Esophagus muscularis mucosa (tissue), 4 donors: Measurements from ENCODE around the gene PRDX5. TPM values are rescaled to one million over a fixed set of nuclear protein-coding genes. Genes with fewer than 3 reads are reported as not detected.

Source experiments
- DNase-seq: peaks from one replicate; pipeline ENCODE4 v3.0.0-alpha.2; 2017; ENCODE audit errors: extremely low spot score
- H3K27ac ChIP-seq, 4 donors: fragments of 200-600 bp; sonication (generic); replicated peaks in 1 of 4; 1 replicate in 3 of 4; 2 replicates in 1 of 4; pipeline ENCODE4 v1.5.1; 2016 to 2019; ENCODE audit warnings: mild to moderate bottlenecking in 1 of 4
- H3K27me3 ChIP-seq, 4 donors: fragments of 200-600 bp; sonication (generic); one replicate each; pipeline versions ENCODE4 v1.5.1 to v1.6.0; 2016 to 2019
- H3K36me3 ChIP-seq, 4 donors: fragments of 200-600 bp; sonication (generic); one replicate each; pipeline ENCODE4 v1.5.1; 2016 to 2019
- H3K4me1 ChIP-seq, 4 donors: fragments of 200-600 bp; sonication (generic); one replicate each; pipeline ENCODE4 v1.5.1; 2016 to 2019
- H3K4me3 ChIP-seq, 4 donors: fragments of 200-600 bp; sonication (generic); 1 replicate in 2 of 4; 2 replicates in 2 of 4; pipeline ENCODE4 v1.5.1; 2016 to 2019; ENCODE audit warnings: mild to moderate bottlenecking in 4 of 4, moderate library complexity in 1 of 4
- H3K9me3 ChIP-seq, 4 donors: fragments of 200-600 bp; sonication (generic); 1 replicate in 3 of 4; 2 replicates in 1 of 4; pipeline ENCODE4 v1.5.1; 2016 to 2019
- EP300 ChIP-seq: sonication (generic); formaldehyde crosslinking; IDR thresholded peaks from one replicate; pipeline ENCODE4 v1.6.1; 2017; ENCODE audit warnings: antibody characterized with exemption
- POLR2A ChIP-seq: fragments of 450-650 bp; IDR thresholded peaks from one replicate; pipeline ENCODE4 v1.6.1; 2017; ENCODE audit warnings: antibody characterized with exemption, moderate library complexity, mild to moderate bottlenecking, low read depth
- POLR2AphosphoS5 ChIP-seq, 2 donors: sonication (generic); formaldehyde crosslinking; IDR thresholded peaks; one replicate each; pipeline ENCODE4 v1.6.1; 2017; ENCODE audit warnings: antibody characterized with exemption in 2 of 2
- WGBS: methylation state at CpG from one replicate; pipeline ENCODE4 v1.1.5; 2018; 5-methylcytosine and 5-hydroxymethylcytosine counted together
- intact Hi-C: fragments of 100-400 bp; cut with DNase I; formaldehyde crosslinking; loops from one replicate; pipeline ENCODE4 v1.15.1; 2023
- total RNA-seq, 4 donors: library from RNA; depleted of rRNA; stranded (reverse); fragments of >200 nt; gene quantifications; one replicate each; pipeline versions ENCODE4 v1.1.0 to v1.2.1, GENCODE V29; 2016
- TF ChIP-seq, protein P1 (sequence below), 3 experiments: fragments of 200-600 bp in 2 of 3; fragments of 450-650 bp in 1 of 3; sonication (generic) in 2 of 3; IDR thresholded peaks; one replicate each; pipeline ENCODE4 v1.5.1; 2017 to 2019; ENCODE audit warnings: antibody characterized with exemption in 3 of 3, mild to moderate bottlenecking in 2 of 3, moderate library complexity in 1 of 3

Gene PRDX5
- total RNA-seq, 4 donors from 2014 or later, result 144 to 178 (median 155) TPM

DNA sequence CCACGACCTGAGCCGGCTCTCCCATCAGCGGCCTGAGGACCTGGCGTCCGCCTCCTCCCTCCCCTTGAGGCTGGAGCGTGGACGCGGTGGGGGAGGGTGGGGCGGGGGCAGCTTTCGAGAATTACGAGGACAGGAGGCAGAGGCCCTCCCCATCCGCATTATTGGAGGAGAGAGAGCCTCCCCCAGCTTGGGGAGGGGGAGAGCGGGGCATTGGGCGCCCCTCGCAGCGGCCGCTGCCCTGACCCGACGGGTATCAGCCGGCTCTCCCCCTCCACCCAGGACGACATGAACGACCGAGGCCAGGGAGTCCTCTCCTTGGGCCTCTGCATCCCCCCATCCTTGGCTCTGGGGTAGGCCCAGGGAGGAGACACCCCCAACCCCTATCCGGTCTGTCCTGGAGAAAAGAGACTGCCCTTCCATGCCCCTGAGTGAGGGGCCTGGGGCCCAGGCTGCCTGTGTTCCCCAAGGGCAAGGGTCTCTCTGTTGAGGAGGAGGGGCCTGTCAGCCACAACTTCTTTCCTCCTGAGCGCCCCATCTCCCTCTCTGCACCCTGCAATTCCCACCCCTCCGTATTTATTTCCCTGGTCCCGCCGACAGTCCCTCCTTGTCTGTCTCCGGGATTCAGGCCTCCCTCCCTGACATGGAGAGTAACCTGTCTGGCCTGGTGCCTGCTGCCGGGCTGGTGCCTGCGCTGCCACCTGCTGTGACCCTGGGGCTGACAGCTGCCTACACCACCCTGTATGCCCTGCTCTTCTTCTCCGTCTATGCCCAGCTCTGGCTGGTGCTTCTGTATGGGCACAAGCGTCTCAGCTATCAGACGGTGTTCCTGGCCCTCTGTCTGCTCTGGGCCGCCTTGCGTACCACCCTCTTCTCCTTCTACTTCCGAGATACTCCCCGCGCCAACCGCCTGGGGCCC, 31.8 kb upstream of the PRDX5 start:
- peaks cover 0 to 34% (median 21%) of the 10 kb centered on the region in 4 donors for H3K36me3 ChIP-seq
- H3K4me1 ChIP-seq, result peaks cover 31 to 62% (median 48%) of the 10 kb centered on the region in 4 donors
- WGBS, result 69% methylated on average over 16 of the region's 40 CpGs
- intact Hi-C loops, result no loop called here
- H3K27me3 ChIP-seq, result peaks cover 0 to 15% (median 6%) of the 10 kb centered on the region in 4 donors
- H3K4me3 ChIP-seq, result peak overlapping the region; percentile 75 to 96 (median 88)
- TF ChIP-seq POLR2AphosphoS5 (IDR thresholded peaks at IDR 0.05), result peak in 1 of 2 donors; percentile 58
- TF ChIP-seq, protein P1, sequence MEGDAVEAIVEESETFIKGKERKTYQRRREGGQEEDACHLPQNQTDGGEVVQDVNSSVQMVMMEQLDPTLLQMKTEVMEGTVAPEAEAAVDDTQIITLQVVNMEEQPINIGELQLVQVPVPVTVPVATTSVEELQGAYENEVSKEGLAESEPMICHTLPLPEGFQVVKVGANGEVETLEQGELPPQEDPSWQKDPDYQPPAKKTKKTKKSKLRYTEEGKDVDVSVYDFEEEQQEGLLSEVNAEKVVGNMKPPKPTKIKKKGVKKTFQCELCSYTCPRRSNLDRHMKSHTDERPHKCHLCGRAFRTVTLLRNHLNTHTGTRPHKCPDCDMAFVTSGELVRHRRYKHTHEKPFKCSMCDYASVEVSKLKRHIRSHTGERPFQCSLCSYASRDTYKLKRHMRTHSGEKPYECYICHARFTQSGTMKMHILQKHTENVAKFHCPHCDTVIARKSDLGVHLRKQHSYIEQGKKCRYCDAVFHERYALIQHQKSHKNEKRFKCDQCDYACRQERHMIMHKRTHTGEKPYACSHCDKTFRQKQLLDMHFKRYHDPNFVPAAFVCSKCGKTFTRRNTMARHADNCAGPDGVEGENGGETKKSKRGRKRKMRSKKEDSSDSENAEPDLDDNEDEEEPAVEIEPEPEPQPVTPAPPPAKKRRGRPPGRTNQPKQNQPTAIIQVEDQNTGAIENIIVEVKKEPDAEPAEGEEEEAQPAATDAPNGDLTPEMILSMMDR (IDR thresholded peaks at IDR 0.05), result no peak
- no peak for TF ChIP-seq EP300
- peak overlapping the region; percentile 85 to 98 (median 98) for H3K27ac ChIP-seq
- no peaks in the 10 kb centered on the region for H3K9me3 ChIP-seq
- DNase-seq, result no peak

GRCh38 chr11:64286801-64287159, 31.1 kb upstream of the PRDX5 start:
- Histone ChIP-seq H3K4me1 (peaks cover 36 to 62% (median 51%) of the 10 kb centered on the region in 4 donors), H3K27me3 (peaks cover 2 to 22% (median 11%) of the 10 kb centered on the region in 4 donors), H3K27ac (no peak overlapping the region), H3K4me3 (no peak overlapping the region), H3K9me3 (no peaks in the 10 kb centered on the region), H3K36me3 (peaks cover 0 to 27% (median 16%) of the 10 kb centered on the region in 4 donors)
- TF ChIP-seq POLR2A (no peak), EP300 (no peak), POLR2AphosphoS5 (IDR thresholded peaks at IDR 0.05) (no peak)
- TF ChIP-seq, protein P1 (IDR thresholded peaks at IDR 0.05), result no peak
- 96% methylated on average over 4 of the region's 9 CpGs for WGBS
- intact Hi-C loops, result no loop called here
- no peak for DNase-seq

DNA sequence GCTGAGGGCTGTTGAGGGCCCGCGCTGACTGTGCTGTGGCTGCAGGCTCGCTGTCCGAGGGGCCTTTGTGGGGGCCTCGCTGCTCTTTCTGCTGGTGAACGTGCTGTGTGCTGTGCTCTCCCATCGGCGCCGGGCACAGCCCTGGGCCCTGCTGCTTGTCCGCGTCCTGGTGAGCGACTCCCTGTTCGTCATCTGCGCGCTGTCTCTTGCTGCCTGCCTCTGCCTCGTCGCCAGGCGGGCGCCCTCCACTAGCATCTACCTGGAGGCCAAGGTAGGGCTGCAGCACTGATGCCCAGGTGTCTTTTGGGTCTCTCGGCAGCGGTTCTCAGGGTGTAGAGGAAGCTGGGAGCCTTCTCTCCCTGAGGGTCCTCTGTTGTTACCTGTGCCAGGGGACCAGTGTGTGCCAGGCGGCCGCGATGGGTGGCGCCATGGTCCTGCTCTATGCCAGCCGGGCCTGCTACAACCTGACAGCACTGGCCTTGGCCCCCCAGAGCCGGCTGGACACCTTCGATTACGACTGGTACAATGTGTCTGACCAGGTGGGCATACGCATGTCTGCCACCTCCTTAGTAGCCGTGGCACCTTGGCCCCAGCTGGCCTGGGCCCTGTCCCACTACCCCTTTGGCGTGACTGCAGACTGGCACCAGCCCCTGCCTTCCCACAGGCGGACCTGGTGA, 30.1 kb upstream of the PRDX5 start:
- Histone ChIP-seq H3K36me3 (peaks cover 0 to 17% (median 10%) of the 10 kb centered on the region in 4 donors), H3K9me3 (no peaks in the 10 kb centered on the region), H3K4me1 (peaks cover 38 to 64% (median 52%) of the 10 kb centered on the region in 4 donors), H3K27me3 (peaks cover 8 to 32% (median 21%) of the 10 kb centered on the region in 4 donors), H3K27ac (no peak overlapping the region), H3K4me3 (no peak overlapping the region)
- WGBS, result 94% methylated on average over 25 of the region's 33 CpGs
- intact Hi-C loops, result no loop called here
- no peak for DNase-seq
- no peak for TF ChIP-seq POLR2AphosphoS5 (IDR thresholded peaks at IDR 0.05)
- TF ChIP-seq, protein P1 (IDR thresholded peaks at IDR 0.05), result no peak
- TF ChIP-seq EP300, result no peak
- no peak for TF ChIP-seq POLR2A

GRCh38 chr11:64288353-64288750, 29.6 kb upstream of the PRDX5 start:
- no peaks in the 10 kb centered on the region for H3K9me3 ChIP-seq
- no peak overlapping the region for H3K27ac ChIP-seq
- TF ChIP-seq POLR2A (no peak), EP300 (no peak)
- TF ChIP-seq, protein P1 (IDR thresholded peaks at IDR 0.05), result no peak
- intact Hi-C loops, result no loop called here
- WGBS, result 100% methylated on average over 3 of the region's 9 CpGs
- H3K36me3 ChIP-seq, result peaks cover 0 to 16% (median 7%) of the 10 kb centered on the region in 4 donors
- no peak for DNase-seq
- H3K27me3 ChIP-seq, result peaks cover 9 to 37% (median 25%) of the 10 kb centered on the region in 4 donors
- no peak overlapping the region for H3K4me3 ChIP-seq
- peaks cover 33 to 60% (median 48%) of the 10 kb centered on the region in 4 donors for H3K4me1 ChIP-seq
